Activated CD8-positive, alpha-beta T cell treated with anti-CD3 and anti-CD28 coated beads for 36 hours (primary cell): ENCODE data around the gene CBFA2T3. TPM values are rescaled to one million over a fixed set of nuclear protein-coding genes. Genes with fewer than 3 reads are reported as not detected.
"Not testable (repeated sequence)": the region's sequence is repeated elsewhere in the genome, so short reads cannot be mapped to it uniquely, and the experiment has no call there.

Experiments
- ATAC-seq: fragments of 200-7000 bp; cut with Tn5 transposase; one replicate; pipeline ENCODE4 v1.10.0; 2021; ENCODE audit warnings: mild to moderate bottlenecking, moderate library complexity
- CTCF ChIA-PET: fragments of 350-600 bp; sonication (Branson Sonifier 250); formaldehyde crosslinking; loops from one replicate; lab custom pipeline; 2021; ENCODE audit warnings: antibody characterized with exemption; lab: Charles Lee
- POLR2A ChIA-PET: fragments of 350-600 bp; sonication (Branson Sonifier 250); formaldehyde crosslinking; loops from one replicate; lab custom pipeline; 2021; ENCODE audit warnings: antibody characterized with exemption; lab: Charles Lee
- DNase-seq: peaks from one replicate; pipeline ENCODE4 v3.0.0-alpha.2; 2020
- H3K27ac Mint-ChIP-seq: one replicate; pipeline ENCODE4 v1.8.0; 2021; ENCODE audit warnings: mild to moderate bottlenecking, mixed read lengths
- H3K27me3 Mint-ChIP-seq: one replicate; pipeline ENCODE4 v1.8.0; 2021; ENCODE audit warnings: mixed read lengths
- H3K36me3 Mint-ChIP-seq: one replicate; pipeline ENCODE4 v1.8.0; 2021; ENCODE audit warnings: low read depth, mixed read lengths
- H3K4me1 Mint-ChIP-seq: one replicate; pipeline ENCODE4 v1.8.0; 2021; ENCODE audit warnings: low read depth, mixed read lengths
- H3K4me3 Mint-ChIP-seq: one replicate; pipeline ENCODE4 v1.8.0; 2021; ENCODE audit warnings: mild to moderate bottlenecking, moderate library complexity, mixed read lengths
- H3K9me3 Mint-ChIP-seq: one replicate; pipeline ENCODE4 v1.8.0; 2021; ENCODE audit warnings: mixed read lengths
- CTCF ChIP-seq: fragments of 200-600 bp; IDR thresholded peaks from one replicate; pipeline ENCODE4 v1.8.0; 2022; ENCODE audit warnings: antibody characterized with exemption, mild to moderate bottlenecking
- intact Hi-C: fragments of 100-400 bp; cut with micrococcal nuclease; formaldehyde crosslinking; loops from one replicate; pipeline ENCODE4 v1.10.0; 2022
- total RNA-seq, 2 experiments: library from RNA; stranded (reverse); gene quantifications; one replicate each; pipeline ENCODE4 v1.2.3, GENCODE V29; 2021

Gene CBFA2T3
- total RNA-seq, 2 experiments from 2014 or later: 0.14 to 0.34 TPM

DNA sequence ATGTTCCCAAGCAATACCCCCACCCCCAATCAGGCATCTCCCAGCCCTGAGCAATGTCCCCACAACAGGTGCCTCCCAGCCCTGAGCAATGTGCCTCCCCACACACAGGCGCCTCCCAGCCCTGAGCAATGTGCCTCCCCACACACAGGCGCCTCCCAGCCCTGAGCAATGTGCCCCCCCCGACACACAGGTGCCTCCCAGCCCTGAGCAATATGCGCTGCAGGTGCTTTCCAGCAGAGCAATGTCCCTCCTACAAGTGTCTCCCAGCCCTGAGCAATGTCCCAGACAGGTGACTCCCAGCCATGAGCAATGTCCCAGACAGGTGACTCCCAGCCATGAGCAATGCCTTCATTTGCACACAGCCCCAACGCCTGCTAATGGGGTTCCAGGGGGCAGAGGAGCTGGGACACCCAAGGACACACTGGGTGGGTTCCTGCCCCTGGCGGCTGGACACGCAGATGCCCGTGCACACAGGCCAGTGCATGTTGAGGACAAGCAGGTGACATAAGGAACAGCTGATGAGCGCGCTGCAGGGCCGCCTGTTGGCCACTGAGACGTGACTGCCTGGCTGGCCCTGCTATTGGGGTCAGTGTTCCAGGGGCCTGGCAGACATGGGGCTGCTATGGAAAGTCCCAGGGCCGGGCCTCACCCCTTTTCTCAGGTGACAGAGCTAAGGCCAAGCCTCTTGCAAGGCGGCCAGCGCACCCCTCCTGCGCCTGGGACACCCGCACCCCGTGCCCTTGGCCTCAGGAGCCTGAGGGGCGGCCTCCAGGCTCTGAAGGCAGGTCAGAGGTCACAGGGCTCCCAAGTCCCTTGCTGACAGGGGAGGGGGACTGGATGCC, 83.7 kb downstream of the CBFA2T3 start:
- ChIA-PET CTCF (no interaction called here), POLR2A (interaction anchor here (0.8 kb wide), 1 partner anchor 46 kb away, joined by 3 read pairs; no protein-coding TSS in a partner anchor)
- H3K27ac Mint-ChIP-seq: no peak overlapping the region
- intact Hi-C loops: no loop called here
- H3K36me3 Mint-ChIP-seq: no peaks in the 10 kb centered on the region
- no peak for TF ChIP-seq CTCF
- no peaks in the 10 kb centered on the region for H3K9me3 Mint-ChIP-seq
- no peak for DNase-seq
- H3K27me3 Mint-ChIP-seq: no peaks in the 10 kb centered on the region
- H3K4me3 Mint-ChIP-seq: no peak overlapping the region
- H3K4me1 Mint-ChIP-seq: no peaks in the 10 kb centered on the region
- no peak for ATAC-seq

- no peak for TF ChIP-seq CTCF
- no peak for DNase-seq
- no peaks in the 10 kb centered on the region for H3K36me3 Mint-ChIP-seq
- no peak for ATAC-seq
- H3K27me3 Mint-ChIP-seq: no peaks in the 10 kb centered on the region
- H3K4me1 Mint-ChIP-seq: no peaks in the 10 kb centered on the region
- CTCF ChIA-PET: no interaction called here
- H3K9me3 Mint-ChIP-seq: no peaks in the 10 kb centered on the region
- intact Hi-C loops: no loop called here
- no peak overlapping the region for H3K27ac Mint-ChIP-seq
- POLR2A ChIA-PET: no interaction called here
- H3K4me3 Mint-ChIP-seq: no peak overlapping the region
Measured at GRCh38 chr16:88892065-88892464, 84.9 kb downstream of the CBFA2T3 start.

GRCh38 chr16:88891083-88891482, 85.9 kb downstream of the CBFA2T3 start:
- no peaks in the 10 kb centered on the region for H3K27me3 Mint-ChIP-seq
- no peak for DNase-seq
- no peak for TF ChIP-seq CTCF
- no peaks in the 10 kb centered on the region for H3K9me3 Mint-ChIP-seq
- CTCF ChIA-PET: no interaction called here
- no peaks in the 10 kb centered on the region for H3K4me1 Mint-ChIP-seq
- intact Hi-C loops: no loop called here
- POLR2A ChIA-PET: no interaction called here
- no peaks in the 10 kb centered on the region for H3K36me3 Mint-ChIP-seq
- no peak for ATAC-seq
- no peak overlapping the region for H3K27ac Mint-ChIP-seq
- H3K4me3 Mint-ChIP-seq: no peak overlapping the region

GRCh38 chr16:88889702-88890352, 87.2 kb downstream of the CBFA2T3 start:
- H3K9me3 Mint-ChIP-seq, POLR2A ChIA-PET, H3K4me3 Mint-ChIP-seq, H3K4me1 Mint-ChIP-seq, ATAC-seq, CTCF ChIA-PET, intact Hi-C loops, DNase-seq, H3K27ac Mint-ChIP-seq, H3K36me3 Mint-ChIP-seq, H3K27me3 Mint-ChIP-seq: not testable (repeated sequence)

GRCh38 chr16:88888461-88889387, 88.3 kb downstream of the CBFA2T3 start:
- CTCF ChIA-PET: no interaction called here
- POLR2A ChIA-PET: no interaction called here
- H3K36me3 Mint-ChIP-seq: no peaks in the 10 kb centered on the region
- ATAC-seq (no peak), DNase-seq (no peak)
- no peak for TF ChIP-seq CTCF
- intact Hi-C loops: no loop called here
- H3K27ac Mint-ChIP-seq: no peak overlapping the region
- H3K4me3 Mint-ChIP-seq: no peak overlapping the region
- H3K4me1 Mint-ChIP-seq: no peaks in the 10 kb centered on the region
- no peaks in the 10 kb centered on the region for H3K9me3 Mint-ChIP-seq
- H3K27me3 Mint-ChIP-seq: no peaks in the 10 kb centered on the region
